SJSA1 (cell line): ENCODE data around the gene ZNF423. TPM values are rescaled to one million over a fixed set of nuclear protein-coding genes. Genes with fewer than 3 reads are reported as not detected.

Experiments used
- DNase-seq, 2 experiments: peaks; one replicate each; pipeline ENCODE4 v3.0.0-alpha.2; 2015 to 2020; ENCODE audit warnings: low spot score in 2 of 2, low read depth in 1 of 2
- H3K27ac ChIP-seq: fragments of 250-450 bp; sonication (Bioruptor Pico); 2 replicates; pipeline ENCODE4 v1.5.1; 2020; ENCODE audit warnings: mild to moderate bottlenecking, moderate library complexity
- H3K27me3 ChIP-seq: fragments of 250-450 bp; sonication (Bioruptor Pico); replicated peaks from 2 replicates; pipeline ENCODE4 v1.5.1; 2020; ENCODE audit warnings: mild to moderate bottlenecking, moderate library complexity
- H3K36me3 ChIP-seq: fragments of 250-450 bp; sonication (Bioruptor Pico); 2 replicates; pipeline ENCODE4 v1.5.1; 2020; ENCODE audit warnings: mild to moderate bottlenecking
- H3K4me1 ChIP-seq: fragments of 250-450 bp; sonication (Bioruptor Pico); replicated peaks from 2 replicates; pipeline ENCODE4 v1.6.1; 2021; ENCODE audit warnings: mild to moderate bottlenecking
- H3K4me3 ChIP-seq: fragments of 250-450 bp; sonication (Bioruptor Pico); 2 replicates; pipeline ENCODE4 v1.5.1; 2020; ENCODE audit warnings: mild to moderate bottlenecking
- H3K9me3 ChIP-seq: fragments of 250-450 bp; sonication (Bioruptor Pico); replicated peaks from 2 replicates; pipeline ENCODE4 v1.5.1; 2020; ENCODE audit warnings: mild to moderate bottlenecking
- total RNA-seq: library from RNA; depleted of rRNA; stranded (reverse); fragments of >200 nt; shearing (Covaris generic); gene quantifications from 2 replicates; pipeline ENCODE4 v1.2.3, GENCODE V29; 2014

The ZNF423 gene
- total RNA-seq, 1 experiment from 2014 or later = 5.4 TPM

- Histone ChIP-seq H3K4me3 (no peak overlapping the region), H3K4me1 (peaks cover 6% of the 10 kb centered on the region; the same call in 1 of the 2 replicates), H3K27me3 (no peaks in the 10 kb centered on the region), H3K36me3 (no peaks in the 10 kb centered on the region), H3K9me3 (no peaks in the 10 kb centered on the region), H3K27ac (no peak overlapping the region)
- DNase-seq = no peak
These were observed 21.3 kb downstream of the ZNF423 start for GRCh38 chr16:49834531-49835151.

GRCh38 chr16:49833796-49834530 lies 21.9 kb downstream of the ZNF423 start:
- peaks cover 6% of the 10 kb centered on the region; the same call in 1 of the 2 replicates for H3K4me1 ChIP-seq
- H3K27ac ChIP-seq = no peak overlapping the region
- no peaks in the 10 kb centered on the region for H3K36me3 ChIP-seq
- no peak for DNase-seq
- H3K9me3 ChIP-seq = no peaks in the 10 kb centered on the region
- no peak overlapping the region for H3K4me3 ChIP-seq
- no peaks in the 10 kb centered on the region for H3K27me3 ChIP-seq

- Histone ChIP-seq H3K27ac (no peak overlapping the region), H3K4me3 (no peak overlapping the region), H3K9me3 (no peaks in the 10 kb centered on the region), H3K36me3 (no peaks in the 10 kb centered on the region), H3K27me3 (no peaks in the 10 kb centered on the region), H3K4me1 (peaks cover 11% of the 10 kb centered on the region)
- DNase-seq = no peak
These were observed 22.8 kb downstream of the ZNF423 start for GRCh38 chr16:49833085-49833484.

- Histone ChIP-seq H3K4me1 (peaks cover 17% of the 10 kb centered on the region), H3K36me3 (no peaks in the 10 kb centered on the region), H3K4me3 (no peak overlapping the region), H3K27me3 (no peaks in the 10 kb centered on the region), H3K27ac (no peak overlapping the region), H3K9me3 (no peaks in the 10 kb centered on the region)
- no peak for DNase-seq
These were observed 23.7 kb downstream of the ZNF423 start for GRCh38 chr16:49832177-49832576.

- Histone ChIP-seq H3K27ac (no peak overlapping the region), H3K9me3 (no peaks in the 10 kb centered on the region), H3K4me1 (peaks cover 17% of the 10 kb centered on the region), H3K4me3 (no peak overlapping the region), H3K27me3 (no peaks in the 10 kb centered on the region), H3K36me3 (no peaks in the 10 kb centered on the region)
- DNase-seq = no peak
These were observed 25.0 kb downstream of the ZNF423 start for GRCh38 chr16:49830873-49831272.

- H3K9me3 ChIP-seq = no peaks in the 10 kb centered on the region
- H3K27ac ChIP-seq = no peak overlapping the region
- H3K4me1 ChIP-seq = peaks cover 14% of the 10 kb centered on the region
- no peak for DNase-seq
- no peak overlapping the region for H3K4me3 ChIP-seq
- H3K27me3 ChIP-seq = no peaks in the 10 kb centered on the region
- no peaks in the 10 kb centered on the region for H3K36me3 ChIP-seq
These were observed 27.2 kb downstream of the ZNF423 start for GRCh38 chr16:49828533-49829267.

- Histone ChIP-seq H3K4me1 (peaks cover 11% of the 10 kb centered on the region), H3K36me3 (no peaks in the 10 kb centered on the region), H3K4me3 (no peak overlapping the region), H3K27me3 (no peaks in the 10 kb centered on the region), H3K9me3 (no peaks in the 10 kb centered on the region), H3K27ac (no peak overlapping the region)
- DNase-seq = no peak
These were observed 28.0 kb downstream of the ZNF423 start for GRCh38 chr16:49827805-49828438.

- H3K4me1 ChIP-seq = peaks cover 11% of the 10 kb centered on the region
- no peaks in the 10 kb centered on the region for H3K36me3 ChIP-seq
- no peak overlapping the region for H3K4me3 ChIP-seq
- no peak overlapping the region for H3K27ac ChIP-seq
- no peaks in the 10 kb centered on the region for H3K27me3 ChIP-seq
- H3K9me3 ChIP-seq = no peaks in the 10 kb centered on the region
- no peak for DNase-seq
These were observed 29.4 kb downstream of the ZNF423 start for GRCh38 chr16:49826515-49826914.

- H3K4me1 ChIP-seq = peaks cover 11% of the 10 kb centered on the region
- DNase-seq = no peak
- no peak overlapping the region for H3K27ac ChIP-seq
- H3K27me3 ChIP-seq = no peaks in the 10 kb centered on the region
- no peaks in the 10 kb centered on the region for H3K9me3 ChIP-seq
- no peaks in the 10 kb centered on the region for H3K36me3 ChIP-seq
- no peak overlapping the region for H3K4me3 ChIP-seq
These were observed 30.9 kb downstream of the ZNF423 start for GRCh38 chr16:49825041-49825440.

- peaks cover 11% of the 10 kb centered on the region for H3K4me1 ChIP-seq
- no peaks in the 10 kb centered on the region for H3K9me3 ChIP-seq
- no peaks in the 10 kb centered on the region for H3K36me3 ChIP-seq
- no peak overlapping the region for H3K4me3 ChIP-seq
- H3K27ac ChIP-seq = no peak overlapping the region
- DNase-seq = no peak
- H3K27me3 ChIP-seq = no peaks in the 10 kb centered on the region
These were observed 31.3 kb downstream of the ZNF423 start for GRCh38 chr16:49824593-49824992.

- H3K4me1 ChIP-seq = peaks cover 3% of the 10 kb centered on the region
- DNase-seq = no peak
- no peaks in the 10 kb centered on the region for H3K9me3 ChIP-seq
- no peaks in the 10 kb centered on the region for H3K36me3 ChIP-seq
- H3K4me3 ChIP-seq = no peak overlapping the region
- H3K27me3 ChIP-seq = no peaks in the 10 kb centered on the region
- H3K27ac ChIP-seq = no peak overlapping the region
These were observed 33.1 kb downstream of the ZNF423 start for GRCh38 chr16:49822649-49823370.

GRCh38 chr16:49821614-49822282 lies 34.2 kb downstream of the ZNF423 start:
- no peak for DNase-seq
- Histone ChIP-seq H3K36me3 (no peaks in the 10 kb centered on the region), H3K4me1 (no peaks in the 10 kb centered on the region), H3K9me3 (no peaks in the 10 kb centered on the region), H3K27me3 (no peaks in the 10 kb centered on the region), H3K4me3 (no peak overlapping the region), H3K27ac (no peak overlapping the region)

- Histone ChIP-seq H3K9me3 (no peaks in the 10 kb centered on the region), H3K36me3 (no peaks in the 10 kb centered on the region), H3K4me3 (no peak overlapping the region), H3K4me1 (no peaks in the 10 kb centered on the region), H3K27me3 (no peaks in the 10 kb centered on the region), H3K27ac (no peak overlapping the region)
- DNase-seq = no peak
These were observed 34.8 kb downstream of the ZNF423 start for GRCh38 chr16:49821156-49821555.
